ENCODE results near the gene SGCE.

SGCE gene

GRCh38 chr7:94575646-94576045, 80.3 kb downstream of the SGCE start:
- H2AK5ac ChIP-seq (ENCODE audit: low read length): no peak overlapping the region
- no peaks in the 10 kb centered on the region for H3K79me1 ChIP-seq (ENCODE audit: low read length)
- no peak overlapping the region for H3K4me3 ChIP-seq (ENCODE audit: low read depth, low read length)
- H4K12ac ChIP-seq (ENCODE audit: low read depth, low read length): no peak overlapping the region
- no peak overlapping the region for H4K8ac ChIP-seq (ENCODE audit: low read depth, low read length)
- no peak overlapping the region for H3K9ac ChIP-seq (ENCODE audit: low read length)
- no peaks in the 10 kb centered on the region for H3K79me2 ChIP-seq (ENCODE audit: control insufficient read depth, insufficient read depth, low read length, poor library complexity)
- no peak overlapping the region for H3K4me2 ChIP-seq (ENCODE audit: low read length)
- H2AFZ ChIP-seq (ENCODE audit: insufficient read depth, low read length, poor library complexity): no peak overlapping the region
- peaks cover 3% of the 10 kb centered on the region for H3K9me3 ChIP-seq (ENCODE audit: insufficient read depth, low read depth, low read length)
- no peak for DNase-seq
- H3K4ac ChIP-seq (ENCODE audit: low read depth, low read length): no peak overlapping the region
- H2BK5ac ChIP-seq (ENCODE audit: low read depth, low read length, poor library complexity): no peak overlapping the region
- no peaks in the 10 kb centered on the region for H3K27me3 ChIP-seq (ENCODE audit: insufficient read depth, low read length)
- H4K91ac ChIP-seq (ENCODE audit: low read depth, low read length): no peak overlapping the region
- H3K4me1 ChIP-seq (ENCODE audit: control insufficient read depth in 1 of 2, insufficient read depth in 2 of 2, low read length in 2 of 2): peaks cover 2 to 3% of the 10 kb centered on the region in 2 experiments
- no peak overlapping the region for H3K14ac ChIP-seq (ENCODE audit: low read length)
- no peak overlapping the region for H3K27ac ChIP-seq (ENCODE audit: low read depth, low read length)
- H3K23ac ChIP-seq (ENCODE audit: low read length): no peak overlapping the region
- H3K18ac ChIP-seq (ENCODE audit: low read length): no peak overlapping the region
- WGBS (ENCODE audit: extremely low coverage, insufficient coverage, insufficient read length): no CpG with 5 or more reads among the region's 2 CpGs
- H2BK12ac ChIP-seq (ENCODE audit: low read length): no peak overlapping the region
- no peaks in the 10 kb centered on the region for H3K36me3 ChIP-seq (ENCODE audit: control insufficient read depth in 1 of 2, insufficient read depth in 2 of 2, low read length in 2 of 2)
- no peak overlapping the region for H2BK120ac ChIP-seq (ENCODE audit: insufficient read depth, low read length, poor library complexity)

DNA sequence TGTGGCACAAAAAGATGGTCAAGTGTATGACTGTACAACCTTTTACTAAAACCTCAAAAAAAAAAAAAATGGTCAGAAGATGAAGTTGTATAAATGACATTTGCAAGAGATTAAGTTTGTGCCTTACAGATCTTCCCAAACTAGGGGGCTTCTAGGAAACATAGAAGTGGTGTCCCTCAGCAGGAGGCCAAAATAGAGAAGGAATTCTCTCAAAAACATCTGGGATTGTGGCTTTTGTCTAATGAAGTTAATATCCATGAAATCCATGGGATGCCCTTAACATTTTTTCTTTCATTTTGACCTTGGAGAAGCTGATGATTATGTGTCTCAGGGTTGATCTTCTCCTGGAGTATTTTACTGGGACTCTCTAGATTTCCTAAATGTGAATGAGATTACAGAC, 84.1 kb downstream of the SGCE start:
- Histone ChIP-seq H3K27ac (ENCODE audit: low read depth, low read length) (no peak overlapping the region), H2AFZ (ENCODE audit: insufficient read depth, low read length, poor library complexity) (no peak overlapping the region), H3K4me1 (ENCODE audit: control insufficient read depth in 1 of 2, insufficient read depth in 2 of 2, low read length in 2 of 2) (peaks cover 0 to 3% of the 10 kb centered on the region in 2 experiments), H4K8ac (ENCODE audit: low read depth, low read length) (no peak overlapping the region), H3K79me1 (ENCODE audit: low read length) (no peaks in the 10 kb centered on the region), H3K4ac (ENCODE audit: low read depth, low read length) (no peak overlapping the region), H3K79me2 (ENCODE audit: control insufficient read depth, insufficient read depth, low read length, poor library complexity) (no peaks in the 10 kb centered on the region), H3K9ac (ENCODE audit: low read length) (no peak overlapping the region), H2AK5ac (ENCODE audit: low read length) (no peak overlapping the region), H3K23ac (ENCODE audit: low read length) (no peak overlapping the region), H4K12ac (ENCODE audit: low read depth, low read length) (no peak overlapping the region), H4K91ac (ENCODE audit: low read depth, low read length) (no peak overlapping the region), H2BK5ac (ENCODE audit: low read depth, low read length, poor library complexity) (no peak overlapping the region), H3K9me3 (ENCODE audit: insufficient read depth, low read depth, low read length) (peaks cover 3% of the 10 kb centered on the region), H3K4me3 (ENCODE audit: low read depth, low read length) (no peak overlapping the region), H3K36me3 (ENCODE audit: control insufficient read depth in 1 of 2, insufficient read depth in 2 of 2, low read length in 2 of 2) (no peaks in the 10 kb centered on the region), H3K14ac (ENCODE audit: low read length) (no peak overlapping the region), H2BK12ac (ENCODE audit: low read length) (no peak overlapping the region), H3K18ac (ENCODE audit: low read length) (no peak overlapping the region), H3K4me2 (ENCODE audit: low read length) (no peak overlapping the region), H2BK120ac (ENCODE audit: insufficient read depth, low read length, poor library complexity) (no peak overlapping the region), H3K27me3 (ENCODE audit: insufficient read depth, low read length) (no peaks in the 10 kb centered on the region)
- no peak for DNase-seq

DNA sequence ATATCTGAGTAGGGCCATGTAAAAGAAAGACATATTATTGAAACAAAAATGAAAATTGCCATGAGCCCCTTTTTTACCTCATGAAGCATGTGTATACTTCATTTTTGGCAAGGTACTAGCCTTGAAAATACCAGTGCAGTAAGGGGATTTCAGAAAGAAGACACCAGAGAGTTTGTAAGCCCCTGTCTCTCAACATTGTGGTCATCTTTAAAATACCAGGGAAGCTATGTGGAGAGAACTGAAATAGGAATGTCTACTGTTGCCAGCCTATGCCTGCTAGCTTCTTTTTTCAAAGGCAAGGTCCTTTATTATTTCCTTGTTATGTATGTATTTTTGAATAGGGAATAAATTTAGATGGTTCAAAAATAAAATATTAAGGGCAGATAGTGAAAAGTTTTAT, 88.5 kb downstream of the SGCE start:
- Histone ChIP-seq H2BK12ac (ENCODE audit: low read length) (no peak overlapping the region), H4K8ac (ENCODE audit: low read depth, low read length) (no peak overlapping the region), H3K4me2 (ENCODE audit: low read length) (no peak overlapping the region), H2BK120ac (ENCODE audit: insufficient read depth, low read length, poor library complexity) (no peak overlapping the region), H3K4me1 (ENCODE audit: control insufficient read depth in 1 of 2, insufficient read depth in 2 of 2, low read length in 2 of 2) (no peaks in the 10 kb centered on the region), H3K4me3 (ENCODE audit: low read depth, low read length) (no peak overlapping the region), H2BK5ac (ENCODE audit: low read depth, low read length, poor library complexity) (no peak overlapping the region), H3K4ac (ENCODE audit: low read depth, low read length) (no peak overlapping the region), H3K27me3 (ENCODE audit: insufficient read depth, low read length) (no peaks in the 10 kb centered on the region), H3K79me1 (ENCODE audit: low read length) (no peaks in the 10 kb centered on the region), H4K91ac (ENCODE audit: low read depth, low read length) (no peak overlapping the region), H3K27ac (ENCODE audit: low read depth, low read length) (no peak overlapping the region), H3K14ac (ENCODE audit: low read length) (no peak overlapping the region), H3K79me2 (ENCODE audit: control insufficient read depth, insufficient read depth, low read length, poor library complexity) (no peaks in the 10 kb centered on the region), H2AFZ (ENCODE audit: insufficient read depth, low read length, poor library complexity) (no peak overlapping the region), H4K12ac (ENCODE audit: low read depth, low read length) (no peak overlapping the region), H3K23ac (ENCODE audit: low read length) (no peak overlapping the region), H3K9ac (ENCODE audit: low read length) (no peak overlapping the region), H3K36me3 (ENCODE audit: control insufficient read depth in 1 of 2, insufficient read depth in 2 of 2, low read length in 2 of 2) (no peaks in the 10 kb centered on the region), H3K18ac (ENCODE audit: low read length) (no peak overlapping the region), H2AK5ac (ENCODE audit: low read length) (no peak overlapping the region), H3K9me3 (ENCODE audit: insufficient read depth, low read depth, low read length) (peaks cover 3% of the 10 kb centered on the region)
- DNase-seq: peak in 1 of 2 donors; percentile 13

GRCh38 chr7:94565247-94565894, 90.6 kb downstream of the SGCE start:
- WGBS (ENCODE audit: extremely low coverage, insufficient coverage, insufficient read length): no CpG with 5 or more reads among the region's 4 CpGs

More at GRCh38 chr7:94565247-94565894, 90.6 kb downstream of the SGCE start:
- H3K4me3 ChIP-seq (ENCODE audit: low read depth, low read length): no peak overlapping the region
- no peak overlapping the region for H3K9ac ChIP-seq (ENCODE audit: low read length)
- no peak overlapping the region for H2AFZ ChIP-seq (ENCODE audit: insufficient read depth, low read length, poor library complexity)
- H3K79me1 ChIP-seq (ENCODE audit: low read length): no peaks in the 10 kb centered on the region
- no peaks in the 10 kb centered on the region for H3K4me1 ChIP-seq (ENCODE audit: control insufficient read depth in 1 of 2, insufficient read depth in 2 of 2, low read length in 2 of 2)
- no peak overlapping the region for H4K8ac ChIP-seq (ENCODE audit: low read depth, low read length)
- no peak overlapping the region for H3K27ac ChIP-seq (ENCODE audit: low read depth, low read length)
- no peak overlapping the region for H2BK12ac ChIP-seq (ENCODE audit: low read length)
- H3K4me2 ChIP-seq (ENCODE audit: low read length): no peak overlapping the region
- H3K27me3 ChIP-seq (ENCODE audit: insufficient read depth, low read length): no peaks in the 10 kb centered on the region
- H3K9me3 ChIP-seq (ENCODE audit: insufficient read depth, low read depth, low read length): no peaks in the 10 kb centered on the region
- H3K36me3 ChIP-seq (ENCODE audit: control insufficient read depth in 1 of 2, insufficient read depth in 2 of 2, low read length in 2 of 2): no peaks in the 10 kb centered on the region
- no peaks in the 10 kb centered on the region for H3K79me2 ChIP-seq (ENCODE audit: control insufficient read depth, insufficient read depth, low read length, poor library complexity)
- H2AK5ac ChIP-seq (ENCODE audit: low read length): no peak overlapping the region
- no peak overlapping the region for H3K4ac ChIP-seq (ENCODE audit: low read depth, low read length)
- no peak for DNase-seq
- H2BK120ac ChIP-seq (ENCODE audit: insufficient read depth, low read length, poor library complexity): no peak overlapping the region
- H4K91ac ChIP-seq (ENCODE audit: low read depth, low read length): no peak overlapping the region
- H3K23ac ChIP-seq (ENCODE audit: low read length): peak overlapping the region; percentile 34
- no peak overlapping the region for H2BK5ac ChIP-seq (ENCODE audit: low read depth, low read length, poor library complexity)
- H3K18ac ChIP-seq (ENCODE audit: low read length): no peak overlapping the region
- H4K12ac ChIP-seq (ENCODE audit: low read depth, low read length): no peak overlapping the region
- no peak overlapping the region for H3K14ac ChIP-seq (ENCODE audit: low read length)

Data from trophoblast cell (in vitro differentiated cells and primary cell).